HEK293 (cell line): ENCODE measurements around the gene SLC39A10.

Experiments
- CTCF ChIA-PET: fragments of 350-600 bp; formaldehyde crosslinking; extraction: SDS; loops from one replicate; lab custom pipeline; 2021; ENCODE audit warnings: antibody characterized with exemption; lab: Yijun Ruan, JAX
- POLR2A ChIA-PET: fragments of 300-600 bp; formaldehyde crosslinking; extraction: SDS; loops from one replicate; lab custom pipeline; 2020; ENCODE audit warnings: antibody characterized with exemption, inconsistent platforms; lab: Yijun Ruan, JAX
- H3K27ac ChIP-seq: fragments of 200-500 bp; sonication (Bioruptor generic); 2 replicates; pipeline ENCODE4 v1.5.1; 2014; ENCODE audit warnings: low read depth, low read length, control low read depth, inconsistent platforms; ENCODE audit errors: extremely low read depth
- H3K36me3 ChIP-seq, 2 experiments: fragments of 200-500 bp in 1 of 2; sonication (Bioruptor generic) in 1 of 2; 1 replicate in 1 of 2; 2 replicates in 1 of 2; pipeline ENCODE4 v1.5.1; 2014 to 2017; ENCODE audit warnings: inconsistent platforms in 2 of 2, low read length in 2 of 2; ENCODE audit not compliant: control insufficient read depth in 2 of 2, insufficient read depth in 1 of 2
- H3K4me1 ChIP-seq: fragments of 200-500 bp; sonication (Bioruptor generic); 2 replicates; pipeline ENCODE4 v1.5.1; 2014; ENCODE audit warnings: mild to moderate bottlenecking, low read length, inconsistent platforms; ENCODE audit not compliant: control insufficient read depth, insufficient read depth
- H3K4me3 ChIP-seq: 2 replicates; pipeline ENCODE4 v1.5.1; 2011; ENCODE audit warnings: low read depth, mild to moderate bottlenecking, control low read depth, low read length, moderate library complexity
- H3K9me3 ChIP-seq: fragments of 200-500 bp; sonication (Bioruptor generic); 2 replicates; pipeline ENCODE4 v1.5.1; 2014; ENCODE audit warnings: low read depth, low read length, inconsistent platforms; ENCODE audit not compliant: control insufficient read depth, insufficient read depth
- FEZF1 ChIP-seq: fragments of 450-650 bp; formaldehyde crosslinking; IDR thresholded peaks from 2 replicates; pipeline ENCODE4 v1.5.1; 2016; ENCODE audit warnings: missing biosample characterization, missing genetic modification characterization
- MYNN ChIP-seq: fragments of 450-650 bp; formaldehyde crosslinking; IDR thresholded peaks from 2 replicates; pipeline ENCODE4 v1.5.1; 2016; ENCODE audit warnings: missing biosample characterization, missing genetic modification characterization, borderline replicate concordance
- YY2 ChIP-seq: fragments of 450-650 bp; formaldehyde crosslinking; IDR thresholded peaks from 2 replicates; pipeline ENCODE4 v1.5.1; 2016; ENCODE audit warnings: missing biosample characterization, missing genetic modification characterization
- ZBTB17 ChIP-seq: fragments of 450-650 bp; formaldehyde crosslinking; IDR thresholded peaks from 2 replicates; pipeline ENCODE4 v1.5.1; 2016; ENCODE audit warnings: missing biosample characterization, missing genetic modification characterization
- ZBTB20 ChIP-seq: fragments of 450-650 bp; formaldehyde crosslinking; IDR thresholded peaks from 2 replicates; pipeline ENCODE4 v1.5.1; 2016; ENCODE audit warnings: missing biosample characterization, missing genetic modification characterization
- ZNF155 ChIP-seq: fragments of 450-650 bp; formaldehyde crosslinking; IDR thresholded peaks from 2 replicates; pipeline ENCODE4 v1.5.1; 2016; ENCODE audit warnings: missing biosample characterization, missing genetic modification characterization
- ZNF157 ChIP-seq: fragments of 450-650 bp; formaldehyde crosslinking; IDR thresholded peaks from 2 replicates; pipeline ENCODE4 v1.5.1; 2016; ENCODE audit warnings: missing biosample characterization, missing genetic modification characterization
- ZNF211 ChIP-seq: fragments of 450-650 bp; formaldehyde crosslinking; IDR thresholded peaks from 2 replicates; pipeline ENCODE4 v1.5.1; 2016; ENCODE audit warnings: low read depth, missing biosample characterization, missing genetic modification characterization
- ZNF223 ChIP-seq: fragments of 450-650 bp; formaldehyde crosslinking; IDR thresholded peaks from 2 replicates; pipeline ENCODE4 v1.5.1; 2016; ENCODE audit warnings: missing biosample characterization, missing genetic modification characterization
- ZNF311 ChIP-seq: fragments of 450-650 bp; formaldehyde crosslinking; IDR thresholded peaks from 2 replicates; pipeline ENCODE4 v1.5.1; 2017; ENCODE audit warnings: missing biosample characterization, missing genetic modification characterization, borderline replicate concordance
- ZNF423 ChIP-seq: fragments of 450-650 bp; formaldehyde crosslinking; IDR thresholded peaks from 2 replicates; pipeline ENCODE4 v1.5.1; 2016; ENCODE audit warnings: missing biosample characterization, missing genetic modification characterization
- ZNF555 ChIP-seq: fragments of 450-650 bp; formaldehyde crosslinking; conservative IDR thresholded peaks from 2 replicates; pipeline ENCODE4 v1.5.1; 2017; ENCODE audit warnings: missing biosample characterization, mild to moderate bottlenecking, missing genetic modification characterization, inconsistent platforms
- ZNF610 ChIP-seq: fragments of 450-650 bp; formaldehyde crosslinking; IDR thresholded peaks from 2 replicates; pipeline ENCODE4 v1.5.1; 2016; ENCODE audit warnings: missing biosample characterization, missing genetic modification characterization, borderline replicate concordance
- ZNF621 ChIP-seq: fragments of 450-650 bp; formaldehyde crosslinking; IDR thresholded peaks from 2 replicates; pipeline ENCODE4 v1.5.1; 2017; ENCODE audit warnings: missing biosample characterization, missing genetic modification characterization
- TF ChIP-seq, protein P1 (sequence below): fragments of 450-650 bp; formaldehyde crosslinking; IDR thresholded peaks from 2 replicates; pipeline ENCODE4 v1.5.1; 2016; ENCODE audit warnings: missing biosample characterization, missing genetic modification characterization
- TF ChIP-seq, protein P2 (sequence below): fragments of 450-650 bp; IDR thresholded peaks from 2 replicates; pipeline ENCODE4 v1.5.1; 2018; ENCODE audit warnings: missing biosample characterization, mild to moderate bottlenecking, missing genetic modification characterization
- TF ChIP-seq, protein P3 (sequence below): fragments of 450-650 bp; formaldehyde crosslinking; IDR thresholded peaks from 2 replicates; pipeline ENCODE4 v1.5.1; 2016; ENCODE audit warnings: missing biosample characterization, missing genetic modification characterization, borderline replicate concordance

The SLC39A10 gene

DNA sequence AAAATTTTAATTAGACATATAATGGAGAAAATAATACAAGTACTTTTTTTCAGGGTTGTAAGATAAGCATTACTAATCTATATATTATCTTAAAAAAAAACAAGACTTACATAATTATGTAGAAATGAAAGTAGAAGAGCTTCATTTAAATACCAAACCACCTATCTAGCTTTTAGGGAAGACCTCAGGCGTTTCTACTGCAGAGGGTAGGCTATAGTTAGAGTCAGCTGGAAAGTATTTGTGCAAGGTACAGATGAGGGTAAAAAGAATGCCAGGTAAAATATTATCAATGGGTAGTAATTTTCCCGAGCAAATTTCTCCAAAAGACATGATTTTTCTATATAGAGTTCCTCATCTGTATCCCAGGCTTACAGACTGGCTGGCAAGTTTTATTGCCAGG is 30.5 kb upstream of the SLC39A10 start (continued):
- TF ChIP-seq ZNF610 (no peak), ZNF555 (tag by site-specific recombination) (no peak), ZNF223 (tag by site-specific recombination) (no peak)
- TF ChIP-seq, protein P1, sequence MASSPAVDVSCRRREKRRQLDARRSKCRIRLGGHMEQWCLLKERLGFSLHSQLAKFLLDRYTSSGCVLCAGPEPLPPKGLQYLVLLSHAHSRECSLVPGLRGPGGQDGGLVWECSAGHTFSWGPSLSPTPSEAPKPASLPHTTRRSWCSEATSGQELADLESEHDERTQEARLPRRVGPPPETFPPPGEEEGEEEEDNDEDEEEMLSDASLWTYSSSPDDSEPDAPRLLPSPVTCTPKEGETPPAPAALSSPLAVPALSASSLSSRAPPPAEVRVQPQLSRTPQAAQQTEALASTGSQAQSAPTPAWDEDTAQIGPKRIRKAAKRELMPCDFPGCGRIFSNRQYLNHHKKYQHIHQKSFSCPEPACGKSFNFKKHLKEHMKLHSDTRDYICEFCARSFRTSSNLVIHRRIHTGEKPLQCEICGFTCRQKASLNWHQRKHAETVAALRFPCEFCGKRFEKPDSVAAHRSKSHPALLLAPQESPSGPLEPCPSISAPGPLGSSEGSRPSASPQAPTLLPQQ = no peak

GRCh38 chr2:195628666-195629065 is 28.4 kb upstream of the SLC39A10 start:
- CTCF ChIA-PET = no interaction called here
- no peaks in the 10 kb centered on the region for H3K36me3 ChIP-seq
- TF ChIP-seq ZBTB20 (no peak), ZNF211 (tag by site-specific recombination) (no peak), ZNF157 (no peak), MYNN (tag by site-specific recombination) (no peak), FEZF1 (tag by site-specific recombination) (no peak), ZNF621 (tag by site-specific recombination) (no peak), ZNF155 (no peak), ZBTB17 (tag by site-specific recombination) (no peak), YY2 (tag by site-specific recombination) (no peak), ZNF423 (tag by site-specific recombination) (no peak), ZNF311 (tag by site-specific recombination) (no peak)
- TF ChIP-seq, protein P2, sequence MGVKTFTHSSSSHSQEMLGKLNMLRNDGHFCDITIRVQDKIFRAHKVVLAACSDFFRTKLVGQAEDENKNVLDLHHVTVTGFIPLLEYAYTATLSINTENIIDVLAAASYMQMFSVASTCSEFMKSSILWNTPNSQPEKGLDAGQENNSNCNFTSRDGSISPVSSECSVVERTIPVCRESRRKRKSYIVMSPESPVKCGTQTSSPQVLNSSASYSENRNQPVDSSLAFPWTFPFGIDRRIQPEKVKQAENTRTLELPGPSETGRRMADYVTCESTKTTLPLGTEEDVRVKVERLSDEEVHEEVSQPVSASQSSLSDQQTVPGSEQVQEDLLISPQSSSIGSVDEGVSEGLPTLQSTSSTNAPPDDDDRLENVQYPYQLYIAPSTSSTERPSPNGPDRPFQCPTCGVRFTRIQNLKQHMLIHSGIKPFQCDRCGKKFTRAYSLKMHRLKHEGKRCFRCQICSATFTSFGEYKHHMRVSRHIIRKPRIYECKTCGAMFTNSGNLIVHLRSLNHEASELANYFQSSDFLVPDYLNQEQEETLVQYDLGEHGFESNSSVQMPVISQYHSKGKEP = no peak
- TF ChIP-seq, protein P1 = no peak
- TF ChIP-seq, protein P3, sequence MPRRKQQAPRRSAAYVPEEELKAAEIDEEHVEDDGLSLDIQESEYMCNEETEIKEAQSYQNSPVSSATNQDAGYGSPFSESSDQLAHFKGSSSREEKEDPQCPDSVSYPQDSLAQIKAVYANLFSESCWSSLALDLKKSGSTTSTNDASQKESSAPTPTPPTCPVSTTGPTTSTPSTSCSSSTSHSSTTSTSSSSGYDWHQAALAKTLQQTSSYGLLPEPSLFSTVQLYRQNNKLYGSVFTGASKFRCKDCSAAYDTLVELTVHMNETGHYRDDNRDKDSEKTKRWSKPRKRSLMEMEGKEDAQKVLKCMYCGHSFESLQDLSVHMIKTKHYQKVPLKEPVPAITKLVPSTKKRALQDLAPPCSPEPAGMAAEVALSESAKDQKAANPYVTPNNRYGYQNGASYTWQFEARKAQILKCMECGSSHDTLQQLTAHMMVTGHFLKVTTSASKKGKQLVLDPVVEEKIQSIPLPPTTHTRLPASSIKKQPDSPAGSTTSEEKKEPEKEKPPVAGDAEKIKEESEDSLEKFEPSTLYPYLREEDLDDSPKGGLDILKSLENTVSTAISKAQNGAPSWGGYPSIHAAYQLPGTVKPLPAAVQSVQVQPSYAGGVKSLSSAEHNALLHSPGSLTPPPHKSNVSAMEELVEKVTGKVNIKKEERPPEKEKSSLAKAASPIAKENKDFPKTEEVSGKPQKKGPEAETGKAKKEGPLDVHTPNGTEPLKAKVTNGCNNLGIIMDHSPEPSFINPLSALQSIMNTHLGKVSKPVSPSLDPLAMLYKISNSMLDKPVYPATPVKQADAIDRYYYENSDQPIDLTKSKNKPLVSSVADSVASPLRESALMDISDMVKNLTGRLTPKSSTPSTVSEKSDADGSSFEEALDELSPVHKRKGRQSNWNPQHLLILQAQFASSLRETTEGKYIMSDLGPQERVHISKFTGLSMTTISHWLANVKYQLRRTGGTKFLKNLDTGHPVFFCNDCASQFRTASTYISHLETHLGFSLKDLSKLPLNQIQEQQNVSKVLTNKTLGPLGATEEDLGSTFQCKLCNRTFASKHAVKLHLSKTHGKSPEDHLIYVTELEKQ (tag by site-specific recombination) = no peak

More at GRCh38 chr2:195628666-195629065, 28.4 kb upstream of the SLC39A10 start:
- POLR2A ChIA-PET = no interaction called here
- Histone ChIP-seq H3K4me1 (no peaks in the 10 kb centered on the region), H3K27ac (no peak overlapping the region), H3K9me3 (no peaks in the 10 kb centered on the region), H3K4me3 (no peak overlapping the region)
